SU-DHL-6 (cell line): Measurements from ENCODE around the gene MMP11.

Experiments used
- H2AFZ ChIP-seq: fragments of 200-600 bp; sonication (generic); 2 replicates; pipeline ENCODE4 v1.6.1; 2014; ENCODE audit warnings: low read depth, mild to moderate bottlenecking, moderate library complexity, mixed read lengths, antibody characterized with exemption, low read length; ENCODE audit not compliant: severe bottlenecking
- H3F3A ChIP-seq: fragments of 200-600 bp; shearing (Covaris generic); 2 replicates; pipeline ENCODE4 v1.6.0; 2016; ENCODE audit warnings: antibody characterized with exemption, mild to moderate bottlenecking; ENCODE audit not compliant: insufficient read depth
- H3K27ac ChIP-seq: fragments of 200-600 bp; sonication (generic); 2 replicates; pipeline ENCODE4 v1.5.1; 2016; ENCODE audit warnings: low read depth, mild to moderate bottlenecking, low read length, moderate library complexity, mixed read lengths
- H3K27me3 ChIP-seq: fragments of 200-600 bp; sonication (generic), shearing (Covaris generic); 2 replicates; pipeline ENCODE4 v1.6.0; 2014; ENCODE audit warnings: mild to moderate bottlenecking, low read length
- H3K36me3 ChIP-seq: fragments of 200-600 bp; sonication (generic); 2 replicates; pipeline ENCODE4 v1.6.1; 2014; ENCODE audit warnings: mild to moderate bottlenecking, low read length, mixed read lengths
- H3K4me2 ChIP-seq: fragments of 300-600, 200-600 bp; shearing (Covaris generic), sonication (generic); 2 replicates; pipeline ENCODE4 v1.6.0; 2014; ENCODE audit warnings: low read length, low read depth, mild to moderate bottlenecking; ENCODE audit not compliant: poor library complexity, severe bottlenecking
- H3K4me3 ChIP-seq: fragments of 200-600 bp; sonication (generic); 2 replicates; pipeline ENCODE4 v1.5.1; 2014; ENCODE audit warnings: antibody characterized with exemption, low read length, mild to moderate bottlenecking, mixed read lengths; ENCODE audit not compliant: insufficient read depth, poor library complexity, severe bottlenecking
- H3K79me2 ChIP-seq: fragments of 200-600 bp; sonication (generic); 2 replicates; pipeline ENCODE4 v1.6.1; 2014; ENCODE audit warnings: mild to moderate bottlenecking, low read length, moderate library complexity; ENCODE audit not compliant: insufficient read depth
- H3K9ac ChIP-seq: fragments of 200-600 bp; sonication (generic); 2 replicates; pipeline ENCODE4 v1.7.0; 2014; ENCODE audit warnings: mild to moderate bottlenecking, low read length
- H3K9me2 ChIP-seq: fragments of 200-600 bp; sonication (generic); replicated peaks from 2 replicates; pipeline ENCODE4 v1.6.1; 2014; ENCODE audit warnings: low read length; ENCODE audit not compliant: insufficient read depth
- H3K9me3 ChIP-seq: fragments of 200-600 bp; sonication (generic); 2 replicates; pipeline ENCODE4 v1.6.1; 2014; ENCODE audit warnings: low read length, mixed read lengths; ENCODE audit not compliant: insufficient read depth
- H4K20me1 ChIP-seq: fragments of 200-600 bp; sonication (generic); 2 replicates; pipeline ENCODE4 v1.6.1; 2014; ENCODE audit warnings: low read depth, mild to moderate bottlenecking, antibody characterized with exemption, low read length, moderate library complexity, mixed read lengths
- CTCF ChIP-seq: fragments of 200-600 bp; sonication (generic); IDR thresholded peaks from one replicate; pipeline ENCODE4 v1.5.1; 2017; ENCODE audit warnings: antibody characterized with exemption, mild to moderate bottlenecking, low read length, moderate library complexity; ENCODE audit not compliant: insufficient read depth, poor library complexity, severe bottlenecking
- EZH2phosphoT487 ChIP-seq: fragments of 200-600 bp; sonication (generic), shearing (Covaris generic); conservative IDR thresholded peaks from 2 replicates; pipeline ENCODE4 v1.6.1; 2018; ENCODE audit warnings: mild to moderate bottlenecking, antibody characterized with exemption, low read length, moderate library complexity, mixed read lengths

Gene MMP11

DNA sequence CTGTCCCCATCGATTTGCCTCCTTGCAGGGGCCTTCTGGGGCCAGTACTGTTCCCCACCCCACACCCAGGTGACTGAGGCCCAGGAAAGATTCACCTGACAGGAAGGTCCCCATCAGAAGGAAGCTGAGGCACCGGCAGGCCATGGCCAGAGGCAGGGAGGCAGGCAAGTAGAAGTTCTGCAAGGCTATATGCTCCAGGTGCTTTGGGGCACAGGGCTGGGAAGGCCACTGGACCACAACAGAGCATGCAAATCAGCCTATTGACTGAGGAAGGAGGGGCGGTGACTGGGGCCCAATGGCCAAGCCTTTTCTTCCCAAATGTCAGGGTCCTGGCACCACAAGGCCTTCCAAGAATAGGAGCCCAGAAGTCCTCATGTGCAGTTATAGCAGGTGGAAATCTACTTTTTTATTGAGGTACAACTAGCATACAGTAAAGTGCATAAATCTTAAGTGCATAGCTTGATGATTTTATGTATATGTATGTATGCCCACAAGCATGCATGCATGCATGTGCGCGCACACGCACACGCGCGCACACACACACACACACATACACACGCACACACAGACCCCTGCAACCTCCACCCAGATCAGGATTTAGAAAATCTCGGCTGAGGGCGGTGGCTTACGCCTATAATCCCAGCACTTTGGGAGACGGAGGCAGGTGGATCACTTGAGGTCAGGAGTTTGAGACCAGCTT lies 18.3 kb upstream of the MMP11 start, which contains the start of gene VPREB3:
Gene VPREB3, minus strand, starts transcription at position 206 of the 700 bp plus-strand sequence. Its CDS starts 62 bp downstream, at position 144.
- H3K9me2 ChIP-seq = no peaks in the 10 kb centered on the region
- H3F3A ChIP-seq = peaks cover 47% of the 10 kb centered on the region
- no peaks in the 10 kb centered on the region for H3K36me3 ChIP-seq
- no peaks in the 10 kb centered on the region for H3K9me3 ChIP-seq
- H4K20me1 ChIP-seq = no peaks in the 10 kb centered on the region
- TF ChIP-seq EZH2phosphoT487 (no peak), CTCF (no peak)
- peak within 1 kb of the TSS; percentile 80 for H3K4me3 ChIP-seq
- H3K27ac ChIP-seq = peak within 1 kb of the TSS; percentile 92
- no peaks in the 10 kb centered on the region for H3K27me3 ChIP-seq
- peaks cover 7% of the 10 kb centered on the region; the same call in 1 of the 2 replicates for H3K79me2 ChIP-seq
- peak within 1 kb of the TSS; percentile 93 for H3K9ac ChIP-seq
- H2AFZ ChIP-seq = peak within 1 kb of the TSS; percentile 58
- peak within 1 kb of the TSS; percentile 90 for H3K4me2 ChIP-seq

- Histone ChIP-seq H3K9ac (peak overlapping the region; percentile 35), H3K79me2 (peaks cover 7% of the 10 kb centered on the region; the same call in 1 of the 2 replicates)
- TF ChIP-seq EZH2phosphoT487 (no peak), CTCF (no peak)
Measured at GRCh38 chr22:23754980-23755636, 17.5 kb upstream of the MMP11 start.

GRCh38 chr22:23755711-23756110 lies 16.9 kb upstream of the MMP11 start:
- H3K9me3 ChIP-seq = no peaks in the 10 kb centered on the region
- no peaks in the 10 kb centered on the region for H3K36me3 ChIP-seq
- H3F3A ChIP-seq = peaks cover 51% of the 10 kb centered on the region
- H2AFZ ChIP-seq = peak overlapping the region; percentile 58
- H3K27me3 ChIP-seq = no peaks in the 10 kb centered on the region
- peak overlapping the region; percentile 90 for H3K4me2 ChIP-seq
- H3K4me3 ChIP-seq = no peak overlapping the region
- H3K79me2 ChIP-seq = peaks cover 7% of the 10 kb centered on the region; the same call in 1 of the 2 replicates
- no peaks in the 10 kb centered on the region for H4K20me1 ChIP-seq
- H3K9me2 ChIP-seq = no peaks in the 10 kb centered on the region
- TF ChIP-seq CTCF (no peak), EZH2phosphoT487 (no peak)
- peak overlapping the region; percentile 35 for H3K9ac ChIP-seq
- peak overlapping the region; percentile 92 for H3K27ac ChIP-seq

More at GRCh38 chr22:23754980-23755636, 17.5 kb upstream of the MMP11 start:
- H4K20me1 ChIP-seq = no peaks in the 10 kb centered on the region
- H3K9me3 ChIP-seq = no peaks in the 10 kb centered on the region
- H3K36me3 ChIP-seq = no peaks in the 10 kb centered on the region
- no peak overlapping the region for H3K4me3 ChIP-seq
- H3K9me2 ChIP-seq = no peaks in the 10 kb centered on the region
- peak overlapping the region; percentile 58 for H2AFZ ChIP-seq
- H3K27me3 ChIP-seq = no peaks in the 10 kb centered on the region
- peak overlapping the region; percentile 90 for H3K4me2 ChIP-seq
- H3K27ac ChIP-seq = peak overlapping the region; percentile 92
- peaks cover 48% of the 10 kb centered on the region for H3F3A ChIP-seq
